ENCODE data around the gene FNIP1.
"Not testable (repeated sequence)": the region's sequence is repeated elsewhere in the genome, so short reads cannot be mapped to it uniquely, and the experiment has no call there.

Gene FNIP1

DNA sequence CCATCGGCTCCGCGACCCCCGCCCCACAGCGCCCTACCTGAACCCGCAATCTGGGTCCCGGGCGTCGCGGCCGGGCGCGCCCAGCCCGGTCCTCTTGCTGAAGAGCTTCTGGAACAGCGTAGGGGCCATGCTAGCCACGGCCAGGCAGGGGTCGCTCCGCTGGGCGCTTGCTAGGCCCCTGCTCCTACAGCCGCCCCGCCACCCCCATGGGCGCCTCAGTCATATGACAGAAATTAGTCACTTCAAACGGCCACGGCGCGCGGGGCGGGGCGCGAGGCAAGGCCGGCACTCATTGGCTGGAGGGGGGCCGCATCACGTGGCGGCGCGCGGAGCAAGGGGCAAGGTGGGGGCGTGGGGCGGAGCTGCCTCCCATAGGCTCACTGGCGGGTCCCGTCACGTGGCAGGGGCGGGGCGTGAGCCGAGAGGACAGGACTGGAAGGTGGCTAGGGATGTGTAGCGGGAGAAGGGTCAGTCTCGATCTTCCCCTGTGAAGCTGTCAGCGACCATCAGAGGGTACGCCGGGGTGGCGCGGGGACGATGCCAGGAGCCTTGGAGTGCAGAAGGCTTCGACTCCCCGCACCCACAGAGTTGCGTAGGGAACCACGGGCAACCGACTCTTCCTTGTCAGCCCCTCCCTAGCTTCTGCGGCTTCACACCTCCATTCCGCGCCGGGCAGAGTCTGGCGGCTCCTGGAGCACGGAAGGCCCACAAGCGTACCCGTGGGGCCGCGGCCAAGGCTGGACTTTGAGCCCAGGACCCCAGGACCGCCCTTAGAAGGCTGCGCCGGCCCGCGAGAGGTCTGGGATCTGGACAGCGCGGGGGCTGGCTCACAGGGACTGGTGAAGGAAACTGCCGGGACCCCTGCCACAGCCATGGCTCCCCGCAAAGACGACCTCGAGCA is at the start of gene FNIP1:
Gene FNIP1 (minus strand): TSS at position 225 of the 901 bp plus-strand sequence. CDS start 96 bp downstream, at position 129.
- TF ChIP-seq, protein P1, sequence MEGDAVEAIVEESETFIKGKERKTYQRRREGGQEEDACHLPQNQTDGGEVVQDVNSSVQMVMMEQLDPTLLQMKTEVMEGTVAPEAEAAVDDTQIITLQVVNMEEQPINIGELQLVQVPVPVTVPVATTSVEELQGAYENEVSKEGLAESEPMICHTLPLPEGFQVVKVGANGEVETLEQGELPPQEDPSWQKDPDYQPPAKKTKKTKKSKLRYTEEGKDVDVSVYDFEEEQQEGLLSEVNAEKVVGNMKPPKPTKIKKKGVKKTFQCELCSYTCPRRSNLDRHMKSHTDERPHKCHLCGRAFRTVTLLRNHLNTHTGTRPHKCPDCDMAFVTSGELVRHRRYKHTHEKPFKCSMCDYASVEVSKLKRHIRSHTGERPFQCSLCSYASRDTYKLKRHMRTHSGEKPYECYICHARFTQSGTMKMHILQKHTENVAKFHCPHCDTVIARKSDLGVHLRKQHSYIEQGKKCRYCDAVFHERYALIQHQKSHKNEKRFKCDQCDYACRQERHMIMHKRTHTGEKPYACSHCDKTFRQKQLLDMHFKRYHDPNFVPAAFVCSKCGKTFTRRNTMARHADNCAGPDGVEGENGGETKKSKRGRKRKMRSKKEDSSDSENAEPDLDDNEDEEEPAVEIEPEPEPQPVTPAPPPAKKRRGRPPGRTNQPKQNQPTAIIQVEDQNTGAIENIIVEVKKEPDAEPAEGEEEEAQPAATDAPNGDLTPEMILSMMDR (conservative IDR thresholded peaks at IDR 0.05; ENCODE audit: low read depth, low read length), result no peak
- H3K4me3 ChIP-seq (ENCODE audit: low read length), result peak within 1 kb of the TSS; percentile 82
- DNase-seq (ENCODE audit: low read depth), result peak; percentile 88

DNA sequence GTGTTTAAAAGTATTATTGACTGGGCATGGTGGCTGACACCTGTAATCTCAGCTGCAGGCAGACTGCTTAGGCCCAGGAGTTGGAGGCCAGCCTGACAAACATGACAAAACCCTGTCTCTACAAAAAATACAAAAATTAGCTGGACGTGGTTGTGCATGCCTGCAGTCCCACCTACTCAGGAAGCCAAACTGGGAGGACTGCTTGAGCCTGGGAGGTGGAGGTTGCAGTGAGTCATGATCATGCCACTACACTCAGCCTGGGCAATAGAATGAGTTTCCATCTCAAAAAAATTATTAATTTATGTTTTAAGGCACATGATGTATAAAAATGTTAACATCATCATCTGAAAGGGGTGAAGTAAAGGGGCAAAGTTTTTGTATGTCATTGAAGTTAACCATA is 49.7 kb upstream of the FNIP1 start:
- no peak overlapping the region for H3K4me3 ChIP-seq (ENCODE audit: low read length)
- TF ChIP-seq, protein P1 (conservative IDR thresholded peaks at IDR 0.05; ENCODE audit: low read depth, low read length), result no peak

DNA sequence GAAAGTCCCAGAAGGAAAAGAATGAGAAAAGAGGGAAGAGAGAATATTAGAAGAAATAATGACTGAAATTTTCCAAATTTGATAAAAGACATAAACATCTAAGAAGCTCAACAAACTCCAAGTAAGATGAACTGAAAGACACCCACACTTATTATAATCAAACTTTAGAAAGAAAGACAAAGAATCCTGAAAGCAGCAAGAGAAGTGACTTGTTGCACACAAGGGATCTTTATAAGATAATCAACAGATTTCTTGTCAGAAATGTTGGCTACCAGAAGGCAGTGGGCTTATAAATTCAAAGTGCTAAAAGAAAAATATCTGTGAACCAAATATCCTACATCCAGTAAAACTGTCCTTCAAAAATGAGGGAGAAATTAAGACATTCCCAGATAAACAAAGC is 49.0 kb upstream of the FNIP1 start:
- TF ChIP-seq, protein P1 (conservative IDR thresholded peaks at IDR 0.05; ENCODE audit: low read depth, low read length), result no peak
- no peak for DNase-seq (ENCODE audit: low read depth)
- H3K4me3 ChIP-seq (ENCODE audit: low read length), result no peak overlapping the region

More for the DNA sequence above, 49.7 kb upstream of the FNIP1 start:
- DNase-seq (ENCODE audit: low read depth), result no peak

DNA sequence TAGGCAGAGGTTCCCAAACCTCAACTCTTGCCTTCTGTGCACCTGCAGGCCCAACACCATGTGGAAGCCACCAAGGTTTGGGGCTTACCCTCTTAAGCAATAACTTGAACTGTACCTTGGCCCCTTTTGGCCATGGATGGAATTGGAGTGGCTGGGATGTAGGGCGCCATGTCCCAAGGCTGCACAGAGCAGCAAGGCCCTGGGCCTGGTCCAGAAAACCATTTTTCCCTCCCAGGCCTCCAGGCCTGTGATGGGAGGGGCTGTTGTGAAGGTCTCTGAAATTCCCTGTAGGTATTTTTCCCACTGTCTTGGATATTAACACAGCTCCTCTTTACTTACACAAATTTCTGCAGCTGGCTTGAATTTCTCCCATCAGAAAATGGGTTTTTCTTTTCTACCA is 46.2 kb upstream of the FNIP1 start:
- not testable (repeated sequence) for DNase-seq (ENCODE audit: low read depth); H3K4me3 ChIP-seq (ENCODE audit: low read length)

DNA sequence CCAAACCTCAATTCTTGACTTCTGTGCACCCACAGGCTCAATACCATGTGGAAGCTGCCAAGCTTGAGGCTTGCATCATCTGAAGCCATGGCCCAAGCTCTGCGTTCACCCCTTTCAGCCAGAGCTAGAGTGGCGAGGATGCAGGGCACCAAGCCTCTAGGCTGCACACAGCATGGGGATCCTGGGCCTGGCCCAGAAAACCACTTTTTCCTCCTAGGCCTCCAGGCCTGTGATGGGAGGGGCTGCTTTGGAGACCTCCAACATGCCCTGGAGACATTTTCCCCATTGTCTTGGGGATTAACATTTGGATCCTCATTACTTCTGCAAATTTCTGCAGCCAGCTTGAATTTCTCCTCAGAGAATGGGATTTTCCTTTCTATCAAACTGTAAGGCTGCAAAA is 35.9 kb upstream of the FNIP1 start:
- not testable (repeated sequence) for DNase-seq (ENCODE audit: low read depth); H3K4me3 ChIP-seq (ENCODE audit: low read length)

DNA sequence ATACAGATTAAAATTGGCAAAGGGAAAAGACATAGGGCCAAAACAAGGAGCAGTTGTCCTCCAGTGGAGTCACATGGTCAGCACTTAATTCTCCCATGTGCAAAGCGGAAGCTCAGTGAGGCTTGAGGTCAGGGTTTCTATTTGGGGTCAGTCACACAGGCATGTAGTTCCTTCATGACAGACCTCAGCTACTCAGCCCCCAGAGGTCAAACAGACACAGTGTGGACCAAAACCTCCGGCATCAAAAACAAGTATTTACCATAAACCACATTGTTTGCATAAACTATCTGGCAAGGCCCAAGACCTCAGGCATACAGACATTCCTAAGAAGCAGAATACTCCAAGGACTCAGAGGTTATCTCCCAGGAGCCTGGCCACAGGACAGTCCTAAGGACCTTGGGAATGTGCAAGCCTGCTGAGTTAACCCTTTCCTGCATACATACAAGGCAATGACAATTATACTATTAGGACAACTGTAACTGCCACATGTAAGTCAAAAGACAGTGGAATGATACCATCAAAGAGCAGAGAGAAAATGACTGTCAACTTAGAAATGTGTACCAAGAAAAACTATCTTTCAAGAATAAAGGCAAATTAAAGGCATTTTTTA is 28.7 kb upstream of the FNIP1 start:
- TF ChIP-seq, protein P1 (conservative IDR thresholded peaks at IDR 0.05; ENCODE audit: low read depth, low read length), result no peak
- DNase-seq (ENCODE audit: low read depth), result no peak
- no peak overlapping the region for H3K4me3 ChIP-seq (ENCODE audit: low read length)

DNA sequence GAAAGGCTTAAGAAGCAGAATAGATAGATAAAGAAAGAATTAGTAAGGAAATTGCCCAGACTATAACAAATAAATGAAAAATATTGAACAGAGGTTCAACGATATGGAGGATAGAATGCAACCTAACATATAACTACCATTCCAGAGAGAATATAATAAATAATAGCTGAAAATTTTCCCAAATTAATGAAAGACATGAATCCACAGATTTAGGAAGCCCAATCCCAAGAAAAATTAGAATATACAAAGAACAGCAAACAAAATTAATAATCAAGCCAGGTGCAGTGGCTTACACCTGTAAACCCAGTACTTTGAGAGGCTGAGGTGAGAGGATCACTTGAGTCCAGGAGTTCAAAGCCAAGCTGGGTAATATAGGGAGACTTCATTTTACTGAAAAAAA is 27.8 kb upstream of the FNIP1 start:
- no peak for DNase-seq (ENCODE audit: low read depth)
- no peak overlapping the region for H3K4me3 ChIP-seq (ENCODE audit: low read length)
- TF ChIP-seq, protein P1 (conservative IDR thresholded peaks at IDR 0.05; ENCODE audit: low read depth, low read length), result no peak

DNA sequence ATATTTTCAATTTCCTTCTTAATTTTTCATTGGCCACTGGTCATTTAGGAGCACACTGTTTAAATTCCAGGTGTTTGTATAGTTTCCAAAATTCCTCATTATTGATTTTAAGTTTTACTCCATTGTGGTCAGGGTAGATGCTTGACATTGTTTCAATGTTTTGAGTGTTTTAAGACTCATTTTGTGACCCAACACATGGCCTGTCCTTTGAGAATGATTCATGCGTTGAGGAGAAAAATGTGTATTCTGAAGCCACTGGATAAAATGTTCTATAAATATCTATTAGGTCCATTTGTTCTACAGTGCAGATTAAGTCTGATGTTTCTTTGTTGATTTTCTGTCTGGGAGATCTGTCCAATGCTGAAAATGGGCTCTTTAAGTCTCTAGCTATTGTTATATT is 24.4 kb upstream of the FNIP1 start:
- DNase-seq (ENCODE audit: low read depth), result no peak
- TF ChIP-seq, protein P1 (conservative IDR thresholded peaks at IDR 0.05; ENCODE audit: low read depth, low read length), result no peak

More for the DNA sequence above, 24.4 kb upstream of the FNIP1 start:
- H3K4me3 ChIP-seq (ENCODE audit: low read length), result no peak overlapping the region

All from retinal pigment epithelial cell (primary cell).